ENCODE data around the gene SHISA2. TPM values are rescaled to one million over a fixed set of nuclear protein-coding genes. Genes with fewer than 3 reads are reported as not detected.

SHISA2 gene
- total RNA-seq, 2 donors from 2014 or later: 195 to 292 TPM

- peaks cover 13% of the 10 kb centered on the region for H3K27me3 Mint-ChIP-seq (ENCODE audit: insufficient read depth)
- TF ChIP-seq CTCF (conservative IDR thresholded peaks at IDR 0.05): no peak
Observed at GRCh38 chr13:26051231-26051656, 572 bp downstream of the SHISA2 start.

GRCh38 chr13:26050568-26051230 is 1.1 kb downstream of the SHISA2 start:
- Histone ChIP-seq H3K4me3 (ENCODE audit: low read length) (peak overlapping the region; percentile 92), H3K27me3 (ENCODE audit: control insufficient read depth, insufficient read depth, low read length, poor library complexity, severe bottlenecking) (peaks cover 13% of the 10 kb centered on the region), H3K36me3 (ENCODE audit: control insufficient read depth, insufficient read depth, low read length) (peaks cover 26% of the 10 kb centered on the region), H3K9ac (ENCODE audit: extremely low read depth, low read length, poor library complexity, severe bottlenecking) (peak overlapping the region; percentile 67), H3K9me3 (ENCODE audit: control insufficient read depth, low read length) (no peaks in the 10 kb centered on the region), H3K27ac (ENCODE audit: low read depth, low read length) (no peak overlapping the region), H3K4me1 (ENCODE audit: control insufficient read depth, insufficient read depth, low read length) (no peaks in the 10 kb centered on the region)
- DNase-seq: peak; percentile 89
- H3K36me3 Mint-ChIP-seq (ENCODE audit: low read depth): peaks cover 39% of the 10 kb centered on the region
- peak; percentile 38 for TF ChIP-seq CTCF (conservative IDR thresholded peaks at IDR 0.05)
- 0 to 1% methylated on average over 23 to 82 of the region's 82 CpGs for WGBS, 2 experiments (ENCODE audit: insufficient coverage in 1 of 2, insufficient read length in 1 of 2)
- H3K27ac Mint-ChIP-seq: peak overlapping the region; percentile 75
- peaks cover 13% of the 10 kb centered on the region for H3K27me3 Mint-ChIP-seq (ENCODE audit: insufficient read depth)
- H3K4me3 Mint-ChIP-seq: peak overlapping the region; percentile 96
- peaks cover 7% of the 10 kb centered on the region for H3K4me1 Mint-ChIP-seq
- no peaks in the 10 kb centered on the region for H3K9me3 Mint-ChIP-seq

More at GRCh38 chr13:26051231-26051656, 572 bp downstream of the SHISA2 start:
- Histone ChIP-seq H3K4me3 (ENCODE audit: low read length) (peak overlapping the region; percentile 92), H3K9me3 (ENCODE audit: control insufficient read depth, low read length) (no peaks in the 10 kb centered on the region), H3K36me3 (ENCODE audit: control insufficient read depth, insufficient read depth, low read length) (peaks cover 20% of the 10 kb centered on the region), H3K4me1 (ENCODE audit: control insufficient read depth, insufficient read depth, low read length) (no peaks in the 10 kb centered on the region), H3K27me3 (ENCODE audit: control insufficient read depth, insufficient read depth, low read length, poor library complexity, severe bottlenecking) (peaks cover 13% of the 10 kb centered on the region), H3K27ac (ENCODE audit: low read depth, low read length) (no peak overlapping the region), H3K9ac (ENCODE audit: extremely low read depth, low read length, poor library complexity, severe bottlenecking) (peak overlapping the region; percentile 67)
- 0 to 1% methylated on average over 13 to 45 of the region's 45 CpGs for WGBS, 2 experiments (ENCODE audit: insufficient coverage in 1 of 2, insufficient read length in 1 of 2)
- Mint-ChIP-seq H3K9me3 (no peaks in the 10 kb centered on the region), H3K27ac (no peak overlapping the region), H3K36me3 (ENCODE audit: low read depth) (peaks cover 36% of the 10 kb centered on the region), H3K4me3 (peak overlapping the region; percentile 96), H3K4me1 (peaks cover 7% of the 10 kb centered on the region)
- peak; percentile 80 for DNase-seq

GRCh38 chr13:26048741-26049140 is 3.1 kb downstream of the SHISA2 start:
- no peak for DNase-seq
- H3K4me1 ChIP-seq (ENCODE audit: control insufficient read depth, insufficient read depth, low read length): no peaks in the 10 kb centered on the region
- no peak overlapping the region for H3K27ac ChIP-seq (ENCODE audit: low read depth, low read length)
- peaks cover 45% of the 10 kb centered on the region for H3K36me3 ChIP-seq (ENCODE audit: control insufficient read depth, insufficient read depth, low read length)
- 83 to 92% methylated on average over 2 to 4 of the region's 4 CpGs for WGBS, 2 experiments (ENCODE audit: insufficient coverage in 1 of 2, insufficient read length in 1 of 2)
- peaks cover 12% of the 10 kb centered on the region for H3K27me3 ChIP-seq (ENCODE audit: control insufficient read depth, insufficient read depth, low read length, poor library complexity, severe bottlenecking)
- H3K4me3 Mint-ChIP-seq: peak overlapping the region; percentile 96
- H3K36me3 Mint-ChIP-seq (ENCODE audit: low read depth): peaks cover 57% of the 10 kb centered on the region
- H3K9me3 Mint-ChIP-seq: no peaks in the 10 kb centered on the region
- peaks cover 7% of the 10 kb centered on the region for H3K4me1 Mint-ChIP-seq
- peak overlapping the region; percentile 92 for H3K4me3 ChIP-seq (ENCODE audit: low read length)
- peak overlapping the region; percentile 67 for H3K9ac ChIP-seq (ENCODE audit: extremely low read depth, low read length, poor library complexity, severe bottlenecking)
- peaks cover 11% of the 10 kb centered on the region for H3K27me3 Mint-ChIP-seq (ENCODE audit: insufficient read depth)
- H3K9me3 ChIP-seq (ENCODE audit: control insufficient read depth, low read length): no peaks in the 10 kb centered on the region
- TF ChIP-seq CTCF (conservative IDR thresholded peaks at IDR 0.05): no peak
- no peak overlapping the region for H3K27ac Mint-ChIP-seq
